HK-2 (cell line): ENCODE results near the gene BMERB1.
"Not testable (repeated sequence)": the region's sequence is repeated elsewhere in the genome, so short reads cannot be mapped to it uniquely, and the experiment has no call there.

ENCODE experiments used
- DNase-seq: peaks from one replicate; pipeline ENCODE4 v3.0.0-alpha.2; 2018; ENCODE audit not compliant: unreplicated experiment

The BMERB1 gene

GRCh38 chr16:15557258-15557657 lies 122.9 kb downstream of the BMERB1 start:
- no peak for DNase-seq

- DNase-seq, result no peak
Measured at GRCh38 chr16:15559176-15559575, 124.8 kb downstream of the BMERB1 start.

GRCh38 chr16:15564604-15565339 lies 130.4 kb downstream of the BMERB1 start:
- no peak for DNase-seq

GRCh38 chr16:15566095-15566494 lies 131.7 kb downstream of the BMERB1 start:
- no peak for DNase-seq

GRCh38 chr16:15567823-15568222 lies 133.4 kb downstream of the BMERB1 start:
- DNase-seq, result no peak

- not testable (repeated sequence) for DNase-seq
Measured at GRCh38 chr16:15570666-15571065, 136.3 kb downstream of the BMERB1 start.

GRCh38 chr16:15571557-15571956 lies 137.2 kb downstream of the BMERB1 start:
- DNase-seq, result no peak

GRCh38 chr16:15572329-15573001 lies 138.1 kb downstream of the BMERB1 start:
- DNase-seq, result no peak

- no peak for DNase-seq
Measured at GRCh38 chr16:15573274-15573895, 139.0 kb downstream of the BMERB1 start.

- not testable (repeated sequence) for DNase-seq
Measured at GRCh38 chr16:15573896-15574613, 139.7 kb downstream of the BMERB1 start.

- DNase-seq, result no peak
Measured at GRCh38 chr16:15574614-15574948, 140.2 kb downstream of the BMERB1 start.

GRCh38 chr16:15575293-15576049 lies 141.1 kb downstream of the BMERB1 start:
- DNase-seq, result no peak

GRCh38 chr16:15576960-15577958 lies 142.9 kb downstream of the BMERB1 start:
- DNase-seq, result no peak

- no peak for DNase-seq
Measured at GRCh38 chr16:15578824-15579223, 144.4 kb downstream of the BMERB1 start.

GRCh38 chr16:15581127-15581815 lies 146.9 kb downstream of the BMERB1 start:
- DNase-seq, result no peak

GRCh38 chr16:15583526-15583925 lies 149.1 kb downstream of the BMERB1 start:
- no peak for DNase-seq

- no peak for DNase-seq
Measured at GRCh38 chr16:15585956-15586355, 151.6 kb downstream of the BMERB1 start.

GRCh38 chr16:15586716-15587115 lies 152.3 kb downstream of the BMERB1 start:
- DNase-seq, result no peak

- DNase-seq, result no peak
Measured at GRCh38 chr16:15587152-15587825, 152.9 kb downstream of the BMERB1 start.
